ENCODE data around the gene STRIP1.

STRIP1 gene

DNA sequence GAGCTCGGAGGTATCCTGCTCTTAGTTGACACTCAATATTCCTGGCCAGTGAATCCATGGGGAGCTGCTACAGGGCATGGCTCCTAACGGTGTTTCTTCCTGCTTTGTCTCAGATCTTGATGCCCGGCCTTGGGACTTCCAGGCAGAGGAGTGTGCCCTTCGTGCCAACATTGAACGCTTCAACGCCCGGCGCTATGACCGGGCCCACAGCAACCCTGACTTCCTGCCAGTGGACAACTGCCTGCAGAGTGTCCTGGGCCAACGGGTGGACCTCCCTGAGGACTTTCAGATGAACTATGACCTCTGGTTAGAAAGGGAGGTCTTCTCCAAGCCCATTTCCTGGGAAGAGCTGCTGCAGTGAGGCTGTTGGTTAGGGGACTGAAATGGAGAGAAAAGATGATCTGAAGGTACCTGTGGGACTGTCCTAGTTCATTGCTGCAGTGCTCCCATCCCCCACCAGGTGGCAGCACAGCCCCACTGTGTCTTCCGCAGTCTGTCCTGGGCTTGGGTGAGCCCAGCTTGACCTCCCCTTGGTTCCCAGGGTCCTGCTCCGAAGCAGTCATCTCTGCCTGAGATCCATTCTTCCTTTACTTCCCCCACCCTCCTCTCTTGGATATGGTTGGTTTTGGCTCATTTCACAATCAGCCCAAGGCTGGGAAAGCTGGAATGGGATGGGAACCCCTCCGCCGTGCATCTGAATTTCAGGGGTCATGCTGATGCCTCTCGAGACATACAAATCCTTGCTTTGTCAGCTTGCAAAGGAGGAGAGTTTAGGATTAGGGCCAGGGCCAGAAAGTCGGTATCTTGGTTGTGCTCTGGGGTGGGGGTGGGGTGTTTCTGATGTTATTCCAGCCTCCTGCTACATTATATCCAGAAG lies 19.4 kb downstream of the STRIP1 start:
- Histone ChIP-seq H3K4me1 (ENCODE audit: insufficient read depth, insufficient read length) (peaks cover 17% of the 10 kb centered on the region), H3K9me3 (ENCODE audit: insufficient read depth, low read length) (no peaks in the 10 kb centered on the region), H3K27me3 (ENCODE audit: insufficient read depth, insufficient read length) (no peaks in the 10 kb centered on the region), H3K9ac (ENCODE audit: insufficient read length, low read depth) (no peak overlapping the region), H3K4me3 (ENCODE audit: insufficient read length, low read depth) (no peak overlapping the region), H3K36me3 (ENCODE audit: insufficient read depth, insufficient read length, low read length) (peaks cover 96% of the 10 kb centered on the region)
- DNase-seq (ENCODE audit: low read depth, low spot score), result no peak
- TF ChIP-seq SUZ12 (IDR thresholded peaks at IDR 0.05; ENCODE audit: extremely low read depth, insufficient read depth, insufficient read length) (no peak), ZNF274 (IDR thresholded peaks at IDR 0.05; ENCODE audit: low read depth, low read length) (no peak), YY1 (IDR thresholded peaks at IDR 0.05; ENCODE audit: insufficient read depth, insufficient read length) (no peak)

GRCh38 chr1:110055493-110056284 lies 21.3 kb downstream of the STRIP1 start:
- Histone ChIP-seq H3K9ac (ENCODE audit: insufficient read length, low read depth) (no peak overlapping the region), H3K36me3 (ENCODE audit: insufficient read depth, insufficient read length, low read length) (peaks cover 86% of the 10 kb centered on the region), H3K4me3 (ENCODE audit: insufficient read length, low read depth) (no peak overlapping the region), H3K4me1 (ENCODE audit: insufficient read depth, insufficient read length) (peaks cover 18% of the 10 kb centered on the region), H3K27me3 (ENCODE audit: insufficient read depth, insufficient read length) (no peaks in the 10 kb centered on the region), H3K9me3 (ENCODE audit: insufficient read depth, low read length) (no peaks in the 10 kb centered on the region)
- DNase-seq (ENCODE audit: low read depth, low spot score), result no peak
- no peak for TF ChIP-seq YY1 (IDR thresholded peaks at IDR 0.05; ENCODE audit: insufficient read depth, insufficient read length)
- TF ChIP-seq SUZ12 (IDR thresholded peaks at IDR 0.05; ENCODE audit: extremely low read depth, insufficient read depth, insufficient read length), result no peak
- TF ChIP-seq ZNF274 (IDR thresholded peaks at IDR 0.05; ENCODE audit: low read depth, low read length), result no peak

GRCh38 chr1:110056285-110056683 lies 21.9 kb downstream of the STRIP1 start:
- no peaks in the 10 kb centered on the region for H3K9me3 ChIP-seq (ENCODE audit: insufficient read depth, low read length)
- H3K9ac ChIP-seq (ENCODE audit: insufficient read length, low read depth), result no peak overlapping the region
- peaks cover 18% of the 10 kb centered on the region for H3K4me1 ChIP-seq (ENCODE audit: insufficient read depth, insufficient read length)

DNA sequence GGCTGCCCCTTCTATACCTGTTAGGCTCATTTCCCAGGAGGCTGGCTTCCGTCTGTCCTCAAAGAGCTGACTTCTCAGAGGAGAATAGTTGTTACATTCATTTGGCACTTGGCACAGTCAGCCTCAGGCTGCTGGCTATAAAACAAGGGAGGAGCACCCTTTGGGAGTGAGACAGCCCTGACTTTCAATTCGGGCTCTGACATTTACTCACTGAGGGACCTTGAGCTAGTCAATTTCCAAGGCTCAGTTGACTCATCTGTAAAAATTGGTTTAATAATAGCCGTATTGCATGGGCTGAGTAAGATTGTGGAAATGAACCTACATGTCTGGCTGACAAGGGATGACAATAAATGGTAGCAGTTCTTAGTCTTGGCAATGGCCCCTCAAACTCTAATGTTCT lies 22.4 kb downstream of the STRIP1 start:
- H3K9ac ChIP-seq (ENCODE audit: insufficient read length, low read depth), result no peak overlapping the region
- H3K4me3 ChIP-seq (ENCODE audit: insufficient read length, low read depth), result no peak overlapping the region
- peaks cover 18% of the 10 kb centered on the region for H3K4me1 ChIP-seq (ENCODE audit: insufficient read depth, insufficient read length)
- H3K9me3 ChIP-seq (ENCODE audit: insufficient read depth, low read length), result no peaks in the 10 kb centered on the region
- H3K27me3 ChIP-seq (ENCODE audit: insufficient read depth, insufficient read length), result no peaks in the 10 kb centered on the region
- peaks cover 86% of the 10 kb centered on the region for H3K36me3 ChIP-seq (ENCODE audit: insufficient read depth, insufficient read length, low read length)
- DNase-seq (ENCODE audit: low read depth, low spot score), result no peak
- no peak for TF ChIP-seq YY1 (IDR thresholded peaks at IDR 0.05; ENCODE audit: insufficient read depth, insufficient read length)
- TF ChIP-seq SUZ12 (IDR thresholded peaks at IDR 0.05; ENCODE audit: extremely low read depth, insufficient read depth, insufficient read length), result no peak
- TF ChIP-seq ZNF274 (IDR thresholded peaks at IDR 0.05; ENCODE audit: low read depth, low read length), result no peak

More at GRCh38 chr1:110056285-110056683, 21.9 kb downstream of the STRIP1 start:
- DNase-seq (ENCODE audit: low read depth, low spot score), result no peak
- Histone ChIP-seq H3K4me3 (ENCODE audit: insufficient read length, low read depth) (no peak overlapping the region), H3K36me3 (ENCODE audit: insufficient read depth, insufficient read length, low read length) (peaks cover 86% of the 10 kb centered on the region), H3K27me3 (ENCODE audit: insufficient read depth, insufficient read length) (no peaks in the 10 kb centered on the region)
- no peak for TF ChIP-seq YY1 (IDR thresholded peaks at IDR 0.05; ENCODE audit: insufficient read depth, insufficient read length)

DNA sequence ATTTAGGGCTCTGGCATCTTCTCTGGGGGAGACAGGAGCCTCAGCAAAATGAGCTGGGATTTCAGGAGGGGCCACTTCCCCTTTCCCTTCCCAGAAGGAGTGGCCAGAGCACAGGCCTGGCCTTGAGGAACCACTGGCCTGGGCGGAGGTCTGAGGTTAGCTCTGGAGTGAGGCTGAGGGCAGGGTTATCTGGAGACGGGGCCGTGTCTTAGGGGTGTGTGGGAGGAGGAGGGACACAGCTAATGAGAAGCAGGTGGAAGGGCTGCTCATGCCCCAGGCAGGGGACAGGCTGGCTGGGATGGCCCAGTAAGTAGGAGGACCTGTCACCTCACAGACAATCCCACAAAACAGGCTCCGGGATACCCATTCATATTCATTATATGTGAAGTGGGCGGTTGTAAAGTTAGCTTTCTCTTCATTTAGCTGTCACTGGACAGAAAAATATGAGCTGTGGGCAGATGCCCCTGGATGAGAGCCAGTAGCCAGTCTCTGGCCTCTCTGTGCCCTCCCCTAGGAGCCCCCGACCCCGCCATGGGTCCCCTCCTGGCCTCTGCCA lies 23.6 kb downstream of the STRIP1 start:
- no peak for TF ChIP-seq YY1 (IDR thresholded peaks at IDR 0.05; ENCODE audit: insufficient read depth, insufficient read length)
- TF ChIP-seq ZNF274 (IDR thresholded peaks at IDR 0.05; ENCODE audit: low read depth, low read length), result no peak
- TF ChIP-seq SUZ12 (IDR thresholded peaks at IDR 0.05; ENCODE audit: extremely low read depth, insufficient read depth, insufficient read length), result no peak
- no peak overlapping the region for H3K4me3 ChIP-seq (ENCODE audit: insufficient read length, low read depth)
- H3K9ac ChIP-seq (ENCODE audit: insufficient read length, low read depth), result no peak overlapping the region
- no peak for DNase-seq (ENCODE audit: low read depth, low spot score)
- no peaks in the 10 kb centered on the region for H3K9me3 ChIP-seq (ENCODE audit: insufficient read depth, low read length)
- H3K36me3 ChIP-seq (ENCODE audit: insufficient read depth, insufficient read length, low read length), result peaks cover 80% of the 10 kb centered on the region
- H3K27me3 ChIP-seq (ENCODE audit: insufficient read depth, insufficient read length), result no peaks in the 10 kb centered on the region
- peaks cover 15% of the 10 kb centered on the region for H3K4me1 ChIP-seq (ENCODE audit: insufficient read depth, insufficient read length)

DNA sequence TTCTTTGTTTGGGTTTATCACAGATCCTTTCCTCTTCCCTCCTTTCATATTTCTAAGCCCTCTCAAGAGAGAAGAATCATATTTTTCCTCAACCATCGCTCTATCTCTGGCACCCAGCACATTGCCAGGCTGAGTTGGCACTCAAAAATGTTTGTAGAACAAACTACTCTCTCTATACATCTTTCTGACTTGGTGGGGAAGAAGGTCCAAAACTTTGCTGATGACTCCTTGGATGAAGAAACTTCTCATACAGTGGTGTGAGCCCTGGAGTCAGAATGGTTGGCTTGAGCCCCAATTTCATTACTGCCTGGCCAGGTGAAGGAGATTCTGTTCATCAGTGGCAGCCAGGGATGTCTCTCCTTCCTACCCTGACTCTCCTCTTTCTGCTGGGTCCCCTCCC lies 24.2 kb downstream of the STRIP1 start:
- Histone ChIP-seq H3K4me3 (ENCODE audit: insufficient read length, low read depth) (no peak overlapping the region), H3K9me3 (ENCODE audit: insufficient read depth, low read length) (no peaks in the 10 kb centered on the region), H3K4me1 (ENCODE audit: insufficient read depth, insufficient read length) (peaks cover 10% of the 10 kb centered on the region), H3K9ac (ENCODE audit: insufficient read length, low read depth) (no peak overlapping the region), H3K36me3 (ENCODE audit: insufficient read depth, insufficient read length, low read length) (peaks cover 77% of the 10 kb centered on the region), H3K27me3 (ENCODE audit: insufficient read depth, insufficient read length) (no peaks in the 10 kb centered on the region)
- no peak for DNase-seq (ENCODE audit: low read depth, low spot score)
- TF ChIP-seq ZNF274 (IDR thresholded peaks at IDR 0.05; ENCODE audit: low read depth, low read length) (no peak), SUZ12 (IDR thresholded peaks at IDR 0.05; ENCODE audit: extremely low read depth, insufficient read depth, insufficient read length) (no peak)
